Ureter (tissue), 1 donor: ENCODE results near the gene SERINC5. TPM values are rescaled to one million over a fixed set of nuclear protein-coding genes. Genes with fewer than 3 reads are reported as not detected.
"Not testable (repeated sequence)": the region's sequence is repeated elsewhere in the genome, so short reads cannot be mapped to it uniquely, and the experiment has no call there.

Experiments
- DNase-seq: peaks from one replicate; pipeline ENCODE4 v3.0.0-alpha.2; 2020; ENCODE audit warnings: low spot score
- total RNA-seq: library from RNA; stranded (reverse); gene quantifications from one replicate; pipeline ENCODE4 v1.2.4, GENCODE V29; 2023
- donor health status: DM: yes; HTN: yes; CAD: no.

The SERINC5 gene
- total RNA-seq, 1 donor from 2014 or later = 89.9 TPM

GRCh38 chr5:80139466-80139972, 116.3 kb downstream of the SERINC5 start:
- DNase-seq = no peak

GRCh38 chr5:80138486-80138885, 117.4 kb downstream of the SERINC5 start:
- DNase-seq = no peak

GRCh38 chr5:80136798-80137197, 119.0 kb downstream of the SERINC5 start:
- not testable (repeated sequence) for DNase-seq

GRCh38 chr5:80134876-80135275, 121.0 kb downstream of the SERINC5 start:
- DNase-seq = no peak

GRCh38 chr5:80129146-80129545, 126.7 kb downstream of the SERINC5 start:
- no peak for DNase-seq

- no peak for DNase-seq
These were observed 127.7 kb downstream of the SERINC5 start for GRCh38 chr5:80128141-80128540.

GRCh38 chr5:80127116-80127552, 128.7 kb downstream of the SERINC5 start:
- DNase-seq = no peak

GRCh38 chr5:80125962-80126480, 129.8 kb downstream of the SERINC5 start:
- DNase-seq = no peak

- no peak for DNase-seq
These were observed 130.6 kb downstream of the SERINC5 start for GRCh38 chr5:80125022-80125961.

GRCh38 chr5:80124121-80124918, 131.5 kb downstream of the SERINC5 start:
- DNase-seq = no peak

GRCh38 chr5:80122579-80122978, 133.3 kb downstream of the SERINC5 start:
- no peak for DNase-seq

- no peak for DNase-seq
These were observed 136.5 kb downstream of the SERINC5 start for GRCh38 chr5:80119372-80119771.

GRCh38 chr5:80117446-80117845, 138.4 kb downstream of the SERINC5 start:
- DNase-seq = no peak

GRCh38 chr5:80116465-80116864, 139.4 kb downstream of the SERINC5 start:
- no peak for DNase-seq

GRCh38 chr5:80116000-80116399, 139.8 kb downstream of the SERINC5 start:
- no peak for DNase-seq

GRCh38 chr5:80114860-80115259, 141.0 kb downstream of the SERINC5 start:
- no peak for DNase-seq

- not testable (repeated sequence) for DNase-seq
These were observed 144.4 kb downstream of the SERINC5 start for GRCh38 chr5:80111376-80111990.

GRCh38 chr5:80109646-80110478, 146.0 kb downstream of the SERINC5 start:
- DNase-seq = no peak

- DNase-seq = no peak
These were observed 148.9 kb downstream of the SERINC5 start for GRCh38 chr5:80106916-80107315.

- DNase-seq = no peak
These were observed 150.0 kb downstream of the SERINC5 start for GRCh38 chr5:80105698-80106439.
